RWPE2 (cell line): ENCODE results near the gene OR51V1.

Source experiments
- ATAC-seq: fragments of 200-7000 bp; cut with Tn5 transposase; 3 replicates; pipeline ENCODE4 v1.9.1; 2021; ENCODE audit warnings: low read depth
- DNase-seq: peaks from one replicate; pipeline ENCODE4 v3.0.0-alpha.2; 2020; ENCODE audit warnings: low spot score
- H3K27ac ChIP-seq: fragments of 450-650 bp; 2 replicates; pipeline ENCODE4 v1.5.1; 2017; ENCODE audit warnings: mild to moderate bottlenecking; ENCODE audit not compliant: poor library complexity, severe bottlenecking
- H3K27me3 ChIP-seq: fragments of 250-450 bp; sonication (Bioruptor Pico); 2 replicates; pipeline ENCODE4 v1.5.1; 2021; ENCODE audit warnings: mild to moderate bottlenecking, moderate library complexity; ENCODE audit not compliant: insufficient read depth, poor library complexity, severe bottlenecking
- H3K36me3 ChIP-seq: fragments of 250-450 bp; sonication (Bioruptor Pico); 2 replicates; pipeline ENCODE4 v1.5.1; 2020; ENCODE audit warnings: low read depth, mild to moderate bottlenecking, moderate library complexity
- H3K4me1 ChIP-seq: fragments of 250-450 bp; sonication (Bioruptor Pico); 2 replicates; pipeline ENCODE4 v1.5.1; 2021; ENCODE audit warnings: mild to moderate bottlenecking, moderate library complexity; ENCODE audit not compliant: insufficient read depth, poor library complexity, severe bottlenecking
- H3K4me3 ChIP-seq: fragments of 250-450 bp; sonication (Bioruptor Pico); 2 replicates; pipeline ENCODE4 v1.5.1; 2021; ENCODE audit warnings: mild to moderate bottlenecking, moderate library complexity; ENCODE audit not compliant: severe bottlenecking
- H3K9me3 ChIP-seq: fragments of 250-450 bp; sonication (Bioruptor Pico); 2 replicates; pipeline ENCODE4 v1.5.1; 2021; ENCODE audit warnings: mild to moderate bottlenecking, moderate library complexity; ENCODE audit not compliant: severe bottlenecking
- TF ChIP-seq, protein P1 (sequence below): fragments of 450-650 bp; IDR thresholded peaks from one replicate; pipeline ENCODE4 v1.5.1; 2017; ENCODE audit warnings: mild to moderate bottlenecking, moderate library complexity; ENCODE audit not compliant: poor library complexity, severe bottlenecking

OR51V1 gene

DNA sequence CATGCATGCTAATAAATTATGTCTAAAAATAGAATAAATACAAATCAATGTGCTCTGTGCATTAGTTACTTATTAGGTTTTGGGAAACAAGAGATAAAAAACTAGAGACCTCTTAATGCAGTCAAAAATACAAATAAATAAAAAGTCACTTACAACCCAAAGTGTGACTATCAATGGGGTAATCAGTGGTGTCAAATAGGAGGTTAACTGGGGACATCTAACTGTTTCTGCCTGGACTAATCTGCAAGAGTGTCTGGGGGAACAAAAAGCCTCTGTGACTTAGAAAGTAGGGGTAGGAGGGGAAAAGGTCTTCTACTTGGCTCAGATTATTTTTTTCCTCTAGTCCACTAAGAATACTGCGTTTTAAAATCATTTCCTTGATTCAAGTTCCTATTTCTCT, 27.2 kb upstream of the OR51V1 start:
- H3K4me1 ChIP-seq: no peaks in the 10 kb centered on the region
- H3K36me3 ChIP-seq: no peaks in the 10 kb centered on the region
- H3K9me3 ChIP-seq: no peaks in the 10 kb centered on the region
- DNase-seq: no peak
- H3K27ac ChIP-seq: no peak overlapping the region
- no peak for ATAC-seq
- TF ChIP-seq, protein P1, sequence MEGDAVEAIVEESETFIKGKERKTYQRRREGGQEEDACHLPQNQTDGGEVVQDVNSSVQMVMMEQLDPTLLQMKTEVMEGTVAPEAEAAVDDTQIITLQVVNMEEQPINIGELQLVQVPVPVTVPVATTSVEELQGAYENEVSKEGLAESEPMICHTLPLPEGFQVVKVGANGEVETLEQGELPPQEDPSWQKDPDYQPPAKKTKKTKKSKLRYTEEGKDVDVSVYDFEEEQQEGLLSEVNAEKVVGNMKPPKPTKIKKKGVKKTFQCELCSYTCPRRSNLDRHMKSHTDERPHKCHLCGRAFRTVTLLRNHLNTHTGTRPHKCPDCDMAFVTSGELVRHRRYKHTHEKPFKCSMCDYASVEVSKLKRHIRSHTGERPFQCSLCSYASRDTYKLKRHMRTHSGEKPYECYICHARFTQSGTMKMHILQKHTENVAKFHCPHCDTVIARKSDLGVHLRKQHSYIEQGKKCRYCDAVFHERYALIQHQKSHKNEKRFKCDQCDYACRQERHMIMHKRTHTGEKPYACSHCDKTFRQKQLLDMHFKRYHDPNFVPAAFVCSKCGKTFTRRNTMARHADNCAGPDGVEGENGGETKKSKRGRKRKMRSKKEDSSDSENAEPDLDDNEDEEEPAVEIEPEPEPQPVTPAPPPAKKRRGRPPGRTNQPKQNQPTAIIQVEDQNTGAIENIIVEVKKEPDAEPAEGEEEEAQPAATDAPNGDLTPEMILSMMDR: no peak
- H3K27me3 ChIP-seq: no peaks in the 10 kb centered on the region
- H3K4me3 ChIP-seq: no peak overlapping the region

DNA sequence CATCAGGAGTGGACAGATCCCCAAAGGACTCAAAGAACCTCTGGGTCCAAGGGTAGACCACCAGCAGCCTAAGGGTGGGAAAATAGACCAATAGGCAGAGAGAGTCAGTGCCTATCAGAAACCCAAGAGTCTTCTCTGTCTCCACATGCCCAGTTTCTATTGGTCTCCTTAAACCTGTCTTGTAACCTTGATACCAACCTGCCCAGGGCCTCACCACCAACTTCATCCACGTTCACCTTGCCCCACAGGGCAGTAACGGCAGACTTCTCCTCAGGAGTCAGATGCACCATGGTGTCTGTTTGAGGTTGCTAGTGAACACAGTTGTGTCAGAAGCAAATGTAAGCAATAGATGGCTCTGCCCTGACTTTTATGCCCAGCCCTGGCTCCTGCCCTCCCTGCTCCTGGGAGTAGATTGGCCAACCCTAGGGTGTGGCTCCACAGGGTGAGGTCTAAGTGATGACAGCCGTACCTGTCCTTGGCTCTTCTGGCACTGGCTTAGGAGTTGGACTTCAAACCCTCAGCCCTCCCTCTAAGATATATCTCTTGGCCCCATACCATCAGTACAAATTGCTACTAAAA, 26.3 kb upstream of the OR51V1 start, which contains the start of gene HBB:
Gene HBB, minus strand, starts transcription at position 340 of the 579 bp plus-strand sequence. Its CDS starts 50 bp downstream, at position 290.
- Histone ChIP-seq H3K36me3 (no peaks in the 10 kb centered on the region), H3K27me3 (no peaks in the 10 kb centered on the region), H3K4me3 (no peak within 1 kb of the TSS), H3K27ac (no peak within 1 kb of the TSS), H3K9me3 (no peaks in the 10 kb centered on the region), H3K4me1 (no peaks in the 10 kb centered on the region)
- ATAC-seq (no peak; the same call in 2 of the 3 replicates), DNase-seq (no peak)
- TF ChIP-seq, protein P1: no peak

DNA sequence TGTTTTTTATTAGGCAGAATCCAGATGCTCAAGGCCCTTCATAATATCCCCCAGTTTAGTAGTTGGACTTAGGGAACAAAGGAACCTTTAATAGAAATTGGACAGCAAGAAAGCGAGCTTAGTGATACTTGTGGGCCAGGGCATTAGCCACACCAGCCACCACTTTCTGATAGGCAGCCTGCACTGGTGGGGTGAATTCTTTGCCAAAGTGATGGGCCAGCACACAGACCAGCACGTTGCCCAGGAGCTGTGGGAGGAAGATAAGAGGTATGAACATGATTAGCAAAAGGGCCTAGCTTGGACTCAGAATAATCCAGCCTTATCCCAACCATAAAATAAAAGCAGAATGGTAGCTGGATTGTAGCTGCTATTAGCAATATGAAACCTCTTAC, 25.0 kb upstream of the OR51V1 start:
- TF ChIP-seq, protein P1: no peak
- H3K27ac ChIP-seq: no peak overlapping the region
- no peaks in the 10 kb centered on the region for H3K9me3 ChIP-seq
- no peak overlapping the region for H3K4me3 ChIP-seq
- no peaks in the 10 kb centered on the region for H3K4me1 ChIP-seq
- no peaks in the 10 kb centered on the region for H3K27me3 ChIP-seq
- ATAC-seq: no peak
- H3K36me3 ChIP-seq: no peaks in the 10 kb centered on the region
- no peak for DNase-seq

DNA sequence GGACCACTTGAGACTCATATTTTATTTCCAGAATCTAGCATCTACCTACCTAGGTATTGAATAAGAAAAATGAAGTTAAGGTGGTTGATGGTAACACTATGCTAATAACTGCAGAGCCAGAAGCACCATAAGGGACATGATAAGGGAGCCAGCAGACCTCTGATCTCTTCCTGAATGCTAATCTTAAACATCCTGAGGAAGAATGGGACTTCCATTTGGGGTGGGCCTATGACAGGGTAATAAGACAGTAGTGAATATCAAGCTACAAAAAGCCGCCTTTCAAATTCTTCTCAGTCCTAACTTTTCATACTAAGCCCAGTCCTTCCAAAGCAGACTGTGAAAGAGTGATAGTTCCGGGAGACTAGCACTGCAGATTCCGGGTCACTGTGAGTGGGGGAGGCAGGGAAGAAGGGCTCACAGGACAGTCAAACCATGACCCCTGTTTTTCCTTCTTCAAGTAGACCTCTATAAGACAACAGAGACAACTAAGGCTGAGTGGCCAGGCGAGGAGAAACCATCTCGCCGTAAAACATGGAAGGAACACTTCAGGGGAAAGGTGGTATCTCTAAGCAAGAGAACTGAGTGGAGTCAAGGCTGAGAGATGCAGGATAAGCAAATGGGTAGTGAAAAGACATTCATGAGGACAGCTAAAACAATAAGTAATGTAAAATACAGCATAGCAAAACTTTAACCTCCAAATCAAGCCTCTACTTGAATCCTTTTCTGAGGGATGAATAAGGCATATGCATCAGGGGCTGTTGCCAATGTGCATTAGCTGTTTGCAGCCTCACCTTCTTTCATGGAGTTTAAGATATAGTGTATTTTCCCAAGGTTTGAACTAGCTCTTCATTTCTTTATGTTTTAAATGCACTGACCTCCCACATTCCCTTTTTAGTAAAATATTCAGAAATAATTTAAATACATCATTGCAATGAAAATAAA, 24.3 kb upstream of the OR51V1 start:
- no peak for DNase-seq
- H3K36me3 ChIP-seq: no peaks in the 10 kb centered on the region
- ATAC-seq: no peak
- H3K9me3 ChIP-seq: no peaks in the 10 kb centered on the region
- no peak overlapping the region for H3K4me3 ChIP-seq
- H3K27ac ChIP-seq: no peak overlapping the region
- H3K27me3 ChIP-seq: no peaks in the 10 kb centered on the region
- no peaks in the 10 kb centered on the region for H3K4me1 ChIP-seq
- TF ChIP-seq, protein P1: no peak
